Epithelial cell of proximal tubule (primary cell): ENCODE results near the gene LIMS2. TPM values are rescaled to one million over a fixed set of nuclear protein-coding genes. Genes with fewer than 3 reads are reported as not detected.

Experiments used
- DNase-seq: peaks from one replicate; pipeline ENCODE4 v3.0.0-alpha.2; 2011; ENCODE audit warnings: low read depth
- H3K4me3 ChIP-seq: 2 replicates; pipeline ENCODE4 v1.5.1; 2011; ENCODE audit warnings: low read depth, mild to moderate bottlenecking, low read length
- CTCF ChIP-seq: conservative IDR thresholded peaks from 2 replicates; pipeline ENCODE4 v1.5.1; 2012; ENCODE audit warnings: low read depth, mild to moderate bottlenecking, low read length
- total RNA-seq: library from RNA; depleted of rRNA; stranded (reverse); fragments of >200 nt; gene quantifications from 2 replicates; pipeline ENCODE4 v1.2.3, GENCODE V29; 2015

LIMS2 gene
- total RNA-seq, 1 donor from 2014 or later, result 1.2 TPM

GRCh38 chr2:127615511-127616166, 59.7 kb downstream of the LIMS2 start:
- no peak for DNase-seq
- no peak overlapping the region for H3K4me3 ChIP-seq
- TF ChIP-seq CTCF, result no peak

GRCh38 chr2:127614731-127615130, 60.6 kb downstream of the LIMS2 start:
- TF ChIP-seq CTCF, result no peak
- H3K4me3 ChIP-seq, result no peak overlapping the region
- no peak for DNase-seq

GRCh38 chr2:127614246-127614645, 61.1 kb downstream of the LIMS2 start:
- no peak overlapping the region for H3K4me3 ChIP-seq
- no peak for DNase-seq
- no peak for TF ChIP-seq CTCF

- H3K4me3 ChIP-seq, result no peak overlapping the region
- no peak for TF ChIP-seq CTCF
- no peak for DNase-seq
These were observed 63.1 kb downstream of the LIMS2 start for GRCh38 chr2:127612111-127612822.

- no peak for DNase-seq
- no peak for TF ChIP-seq CTCF
- no peak overlapping the region for H3K4me3 ChIP-seq
These were observed 64.0 kb downstream of the LIMS2 start for GRCh38 chr2:127611076-127611925.

- H3K4me3 ChIP-seq, result no peak overlapping the region
- no peak for TF ChIP-seq CTCF
- DNase-seq, result no peak
These were observed 64.8 kb downstream of the LIMS2 start for GRCh38 chr2:127610561-127610960.
